Endodermal cell (in vitro differentiated cells): ENCODE measurements around the gene CLMP. TPM values are rescaled to one million over a fixed set of nuclear protein-coding genes. Genes with fewer than 3 reads are reported as not detected.

ENCODE experiments used
- DNase-seq: peaks from one replicate; pipeline ENCODE4 v3.0.0-alpha.2; 2017
- H3K27ac ChIP-seq: 2 replicates; pipeline ENCODE4 v1.5.1; 2013; ENCODE audit warnings: mild to moderate bottlenecking, low read depth, low read length, moderate library complexity
- H3K27me3 ChIP-seq: 2 replicates; pipeline ENCODE4 v1.6.1; 2013; ENCODE audit warnings: mild to moderate bottlenecking, low read length, moderate library complexity; ENCODE audit not compliant: insufficient read depth, control insufficient read depth, poor library complexity, severe bottlenecking
- H3K36me3 ChIP-seq: 2 replicates; pipeline ENCODE4 v1.7.0; 2013; ENCODE audit warnings: mild to moderate bottlenecking, low read length, moderate library complexity; ENCODE audit not compliant: control insufficient read depth, insufficient read depth
- H3K4me1 ChIP-seq: one replicate; pipeline ENCODE4 v1.7.0; 2013; ENCODE audit warnings: low read length; ENCODE audit not compliant: control insufficient read depth, insufficient read depth
- H3K4me3 ChIP-seq: 2 replicates; pipeline ENCODE4 v1.5.1; 2013; ENCODE audit warnings: mild to moderate bottlenecking, low read length, moderate library complexity
- H3K9ac ChIP-seq: 2 replicates; pipeline ENCODE4 v1.6.1; 2013; ENCODE audit warnings: mild to moderate bottlenecking, low read length, moderate library complexity; ENCODE audit not compliant: poor library complexity, severe bottlenecking; ENCODE audit errors: extremely low read depth
- H3K9me3 ChIP-seq: 2 replicates; pipeline ENCODE4 v1.6.1; 2013; ENCODE audit warnings: mild to moderate bottlenecking, low read length, moderate library complexity; ENCODE audit not compliant: control insufficient read depth
- H3K27ac Mint-ChIP-seq: 2 replicates; pipeline ENCODE4 v1.8.0; 2020; ENCODE audit warnings: mixed read lengths
- H3K27me3 Mint-ChIP-seq: 2 replicates; pipeline ENCODE4 v1.8.0; 2021; ENCODE audit warnings: mild to moderate bottlenecking, mixed read lengths; ENCODE audit not compliant: insufficient read depth
- H3K36me3 Mint-ChIP-seq: 2 replicates; pipeline ENCODE4 v1.8.0; 2020; ENCODE audit warnings: low read depth, mixed read lengths
- H3K4me1 Mint-ChIP-seq: 2 replicates; pipeline ENCODE4 v1.8.0; 2020; ENCODE audit warnings: mixed read lengths
- H3K4me3 Mint-ChIP-seq: 2 replicates; pipeline ENCODE4 v1.8.0; 2020; ENCODE audit warnings: mild to moderate bottlenecking, moderate library complexity, mixed read lengths
- H3K9me3 Mint-ChIP-seq: 2 replicates; pipeline ENCODE4 v1.8.0; 2020; ENCODE audit warnings: mild to moderate bottlenecking, mixed read lengths
- CTCF ChIP-seq: fragments of 200-600 bp; sonication (generic); conservative IDR thresholded peaks from 2 replicates; pipeline ENCODE4 v1.5.0; 2021; ENCODE audit warnings: antibody characterized with exemption, mild to moderate bottlenecking
- WGBS, 2 experiments: methylation state at CpG; one replicate each; pipeline versions ENCODE4 v1.1.5 to v1.1.7; 2013; ENCODE audit warnings: missing lambda C conversion rate in 2 of 2, mixed read lengths in 1 of 2; ENCODE audit not compliant: insufficient coverage in 1 of 2, insufficient read length in 1 of 2; 5-methylcytosine and 5-hydroxymethylcytosine counted together
- total RNA-seq, 2 donors: library from RNA; stranded (reverse); fragmentation: NEBNext Ultra II Directional in 1 of 2; extraction: Animal tissue kit (Norgen Biotek cat#: 25700) in 1 of 2; gene quantifications; 2 replicates in 1 of 2; 3 replicates in 1 of 2; pipeline ENCODE4 v1.2.1, GENCODE V29; 2021

Gene CLMP
- total RNA-seq, 2 donors from 2014 or later = 86.5 to 94.4 TPM

GRCh38 chr11:123216249-123216648, 21.2 kb upstream of the CLMP start:
- Mint-ChIP-seq H3K36me3 (no peaks in the 10 kb centered on the region), H3K4me1 (peaks cover 39% of the 10 kb centered on the region), H3K27ac (peak overlapping the region; percentile 88), H3K9me3 (peaks cover 4% of the 10 kb centered on the region), H3K4me3 (no peak overlapping the region), H3K27me3 (no peaks in the 10 kb centered on the region)
- no peak for TF ChIP-seq CTCF
- peak; percentile 89 for DNase-seq
- no peaks in the 10 kb centered on the region for H3K36me3 ChIP-seq
- WGBS, 2 experiments = 81 to 88% methylated on average over 11 to 12 of the region's 12 CpGs
- H3K9ac ChIP-seq = no peak overlapping the region
- no peak overlapping the region for H3K27ac ChIP-seq
- no peak overlapping the region for H3K4me3 ChIP-seq
- H3K9me3 ChIP-seq = no peaks in the 10 kb centered on the region
- H3K27me3 ChIP-seq = no peaks in the 10 kb centered on the region
- H3K4me1 ChIP-seq = peaks cover 7% of the 10 kb centered on the region

- Mint-ChIP-seq H3K36me3 (no peaks in the 10 kb centered on the region), H3K4me1 (peaks cover 43% of the 10 kb centered on the region), H3K4me3 (no peak overlapping the region), H3K9me3 (peaks cover 4% of the 10 kb centered on the region), H3K27me3 (no peaks in the 10 kb centered on the region), H3K27ac (no peak overlapping the region)
- Histone ChIP-seq H3K9ac (no peak overlapping the region), H3K36me3 (no peaks in the 10 kb centered on the region), H3K4me1 (peaks cover 7% of the 10 kb centered on the region), H3K4me3 (no peak overlapping the region), H3K27ac (no peak overlapping the region), H3K9me3 (no peaks in the 10 kb centered on the region), H3K27me3 (no peaks in the 10 kb centered on the region)
- TF ChIP-seq CTCF = no peak
- 100% methylated on average over 1 of the region's 1 CpG for WGBS, 2 experiments
- DNase-seq = no peak
Measured at GRCh38 chr11:123214940-123215339, 19.9 kb upstream of the CLMP start.

GRCh38 chr11:123214396-123214795, 19.3 kb upstream of the CLMP start:
- Histone ChIP-seq H3K27ac (no peak overlapping the region), H3K4me1 (peaks cover 5% of the 10 kb centered on the region), H3K9me3 (no peaks in the 10 kb centered on the region), H3K27me3 (no peaks in the 10 kb centered on the region), H3K4me3 (no peak overlapping the region), H3K36me3 (no peaks in the 10 kb centered on the region), H3K9ac (no peak overlapping the region)
- Mint-ChIP-seq H3K27ac (no peak overlapping the region), H3K4me1 (peaks cover 42% of the 10 kb centered on the region), H3K27me3 (no peaks in the 10 kb centered on the region), H3K9me3 (peaks cover 4% of the 10 kb centered on the region), H3K36me3 (no peaks in the 10 kb centered on the region), H3K4me3 (no peak overlapping the region)
- 83 to 85% methylated on average over 1 to 2 of the region's 4 CpGs for WGBS, 2 experiments
- no peak for TF ChIP-seq CTCF
- DNase-seq = no peak
